Astrocyte (in vitro differentiated cells and primary cell): ENCODE results near the gene CRY2.

Experiments
- EZH2 ChIP-seq: IDR thresholded peaks from 2 replicates; pipeline ENCODE4 v1.6.1; 2012; ENCODE audit warnings: mild to moderate bottlenecking, low read length, inconsistent platforms; ENCODE audit not compliant: insufficient read depth
- TF ChIP-seq, protein P1 (sequence below): IDR thresholded peaks from 2 replicates; pipeline ENCODE4 v1.5.1; 2011; ENCODE audit warnings: low read depth, mild to moderate bottlenecking, inconsistent platforms, low read length, moderate library complexity; ENCODE audit not compliant: insufficient read depth

DNA sequence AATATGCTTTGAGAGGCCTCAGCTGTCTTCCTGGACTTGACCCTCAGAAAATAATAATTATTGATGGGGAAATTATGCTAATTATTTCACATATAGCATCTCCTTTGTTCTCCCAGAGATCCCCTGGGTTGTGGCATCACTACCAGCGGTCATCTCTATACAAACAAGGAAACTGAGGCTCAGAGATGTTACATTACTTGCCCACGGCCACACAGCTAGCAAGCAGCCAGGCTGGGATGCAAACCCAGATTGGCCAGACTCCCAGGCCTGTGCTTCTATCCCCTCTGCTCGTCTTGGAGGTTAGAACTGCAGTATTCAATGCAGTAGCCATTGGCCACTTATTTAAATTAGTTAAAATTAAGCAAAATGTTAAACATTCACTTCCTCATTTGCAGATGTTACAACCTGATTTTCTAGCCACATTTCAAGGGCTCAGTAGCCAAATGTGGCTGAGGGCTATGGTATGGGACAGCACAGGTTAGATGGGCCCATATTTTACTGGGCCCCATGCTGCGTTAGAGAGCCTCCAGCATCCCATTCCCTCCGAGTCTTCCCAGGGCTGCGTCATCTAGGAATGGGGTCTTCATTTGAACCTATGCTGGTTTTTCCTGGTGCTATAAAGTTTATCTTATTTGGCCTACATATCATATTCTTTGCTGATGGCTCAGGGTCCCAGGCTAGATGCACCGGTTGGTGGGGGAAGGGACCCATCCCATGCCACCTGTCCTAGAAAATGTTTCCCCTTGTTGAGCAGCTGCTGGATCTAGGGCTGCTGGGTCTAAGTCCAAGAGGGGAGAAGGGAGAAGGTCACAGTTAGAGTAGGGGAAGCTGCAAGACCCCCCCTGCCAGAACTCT lies 40.1 kb upstream of the CRY2 start:
- TF ChIP-seq, protein P1, sequence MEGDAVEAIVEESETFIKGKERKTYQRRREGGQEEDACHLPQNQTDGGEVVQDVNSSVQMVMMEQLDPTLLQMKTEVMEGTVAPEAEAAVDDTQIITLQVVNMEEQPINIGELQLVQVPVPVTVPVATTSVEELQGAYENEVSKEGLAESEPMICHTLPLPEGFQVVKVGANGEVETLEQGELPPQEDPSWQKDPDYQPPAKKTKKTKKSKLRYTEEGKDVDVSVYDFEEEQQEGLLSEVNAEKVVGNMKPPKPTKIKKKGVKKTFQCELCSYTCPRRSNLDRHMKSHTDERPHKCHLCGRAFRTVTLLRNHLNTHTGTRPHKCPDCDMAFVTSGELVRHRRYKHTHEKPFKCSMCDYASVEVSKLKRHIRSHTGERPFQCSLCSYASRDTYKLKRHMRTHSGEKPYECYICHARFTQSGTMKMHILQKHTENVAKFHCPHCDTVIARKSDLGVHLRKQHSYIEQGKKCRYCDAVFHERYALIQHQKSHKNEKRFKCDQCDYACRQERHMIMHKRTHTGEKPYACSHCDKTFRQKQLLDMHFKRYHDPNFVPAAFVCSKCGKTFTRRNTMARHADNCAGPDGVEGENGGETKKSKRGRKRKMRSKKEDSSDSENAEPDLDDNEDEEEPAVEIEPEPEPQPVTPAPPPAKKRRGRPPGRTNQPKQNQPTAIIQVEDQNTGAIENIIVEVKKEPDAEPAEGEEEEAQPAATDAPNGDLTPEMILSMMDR: no peak
- no peak for TF ChIP-seq EZH2
